Colonic mucosa (tissue), 4 donors: ENCODE measurements around the gene VWA8. TPM values are rescaled to one million over a fixed set of nuclear protein-coding genes. Genes with fewer than 3 reads are reported as not detected.

ENCODE experiments used
- DNase-seq: peaks from one replicate; pipeline ENCODE4 v3.0.0-alpha.2; 2020
- H3K27ac ChIP-seq: fragments of 200-600 bp; one replicate; pipeline ENCODE4 v1.8.0; 2021
- H3K27me3 ChIP-seq: fragments of 200-600 bp; one replicate; pipeline ENCODE4 v1.8.0; 2021
- H3K36me3 ChIP-seq: fragments of 200-600 bp; one replicate; pipeline ENCODE4 v1.8.0; 2021
- H3K4me1 ChIP-seq: fragments of 200-600 bp; one replicate; pipeline ENCODE4 v1.8.0; 2021; ENCODE audit warnings: mild to moderate bottlenecking
- H3K4me3 ChIP-seq: fragments of 200-600 bp; one replicate; pipeline ENCODE4 v1.8.0; 2021
- H3K9ac ChIP-seq, 2 donors: one replicate each; pipeline ENCODE4 v1.7.0; 2013; ENCODE audit warnings: control low read depth in 2 of 2, low read depth in 2 of 2, low read length in 2 of 2
- H3K9me3 ChIP-seq: fragments of 200-600 bp; one replicate; pipeline ENCODE4 v1.8.0; 2021
- CTCF ChIP-seq: fragments of 200-600 bp; IDR thresholded peaks from one replicate; pipeline ENCODE4 v1.8.0; 2022; ENCODE audit warnings: antibody characterized with exemption, mild to moderate bottlenecking
- intact Hi-C: fragments of 100-400 bp; cut with DNase I; formaldehyde crosslinking; loops from one replicate; pipeline ENCODE4 v1.14.1; 2022
- total RNA-seq, 2 donors: library from RNA; stranded (reverse); fragmentation: NEBNext Ultra II Directional in 1 of 2; extraction: Animal tissue kit (Norgen Biotek cat#: 25700) in 1 of 2; gene quantifications; one replicate each; pipeline ENCODE4 v1.2.1, GENCODE V29; 2021
- donor health status: healthy.
- donor health status: DM: no; HTN: no; CAD: no.
- donor health status: DM: no; HTN: no; CAD: no.

The VWA8 gene
- total RNA-seq, 2 donors from 2014 or later: 23.8 to 31.8 TPM

GRCh38 chr13:41938918-41939317 lies 22.0 kb downstream of the VWA8 start:
- intact Hi-C loops: no loop called here
- Histone ChIP-seq H3K9ac (no peak overlapping the region), H3K27ac (no peak overlapping the region), H3K4me1 (no peaks in the 10 kb centered on the region), H3K4me3 (no peak overlapping the region), H3K9me3 (no peaks in the 10 kb centered on the region), H3K36me3 (no peaks in the 10 kb centered on the region), H3K27me3 (no peaks in the 10 kb centered on the region)
- TF ChIP-seq CTCF: no peak
- DNase-seq: no peak

DNA sequence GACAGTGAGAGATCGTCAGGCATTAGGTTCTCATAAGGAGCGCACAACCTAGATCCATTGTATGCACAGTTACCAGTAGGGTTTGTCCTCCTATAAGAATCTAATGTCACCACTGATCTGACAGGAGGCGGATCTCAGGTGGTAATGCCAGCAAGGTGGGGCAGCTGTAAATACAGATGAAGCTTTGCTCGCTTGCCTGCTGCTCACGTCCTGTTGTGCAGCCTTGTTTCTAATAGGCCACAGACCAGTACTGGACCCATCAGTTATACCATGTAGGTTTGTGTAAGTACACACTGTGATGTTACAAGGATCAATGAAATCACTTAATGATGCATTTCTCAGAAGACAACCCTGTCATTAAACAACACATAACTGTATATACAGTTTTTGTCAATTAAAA lies 23.5 kb downstream of the VWA8 start:
- no peaks in the 10 kb centered on the region for H3K9me3 ChIP-seq
- no peak overlapping the region for H3K27ac ChIP-seq
- H3K4me1 ChIP-seq: no peaks in the 10 kb centered on the region
- no peak overlapping the region for H3K4me3 ChIP-seq
- no peaks in the 10 kb centered on the region for H3K36me3 ChIP-seq
- TF ChIP-seq CTCF: no peak
- no peak overlapping the region for H3K9ac ChIP-seq
- peak; percentile 20 for DNase-seq
- no peaks in the 10 kb centered on the region for H3K27me3 ChIP-seq
- intact Hi-C loops: no loop called here

- intact Hi-C loops: no loop called here
- TF ChIP-seq CTCF: no peak
- no peak for DNase-seq
Measured at GRCh38 chr13:41935501-41935900, 25.4 kb downstream of the VWA8 start.

DNA sequence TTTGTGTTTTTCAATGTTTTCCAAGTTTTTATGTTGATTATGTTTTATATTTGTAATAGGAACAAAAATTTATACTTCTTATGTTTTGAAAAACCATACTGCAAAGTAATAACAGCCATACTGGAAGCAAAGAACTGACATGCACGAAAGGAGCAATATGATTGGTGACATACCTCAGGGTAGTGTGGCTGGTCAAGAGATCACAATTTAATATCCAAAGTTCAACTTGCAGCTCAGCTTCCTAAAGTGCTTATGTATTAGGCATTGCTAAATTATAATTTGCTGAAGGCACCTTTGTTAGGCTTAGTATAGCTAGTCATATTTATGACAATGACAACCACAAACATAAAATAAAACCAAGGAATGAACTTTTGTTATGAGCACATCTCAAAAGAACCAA lies 25.9 kb downstream of the VWA8 start:
- intact Hi-C loops: no loop called here
- no peak overlapping the region for H3K4me3 ChIP-seq
- H3K4me1 ChIP-seq: no peaks in the 10 kb centered on the region
- no peak overlapping the region for H3K9ac ChIP-seq
- no peaks in the 10 kb centered on the region for H3K36me3 ChIP-seq
- H3K27ac ChIP-seq: no peak overlapping the region
- TF ChIP-seq CTCF: no peak
- H3K9me3 ChIP-seq: no peaks in the 10 kb centered on the region
- no peaks in the 10 kb centered on the region for H3K27me3 ChIP-seq
- DNase-seq: no peak

More at GRCh38 chr13:41935501-41935900, 25.4 kb downstream of the VWA8 start:
- Histone ChIP-seq H3K9me3 (no peaks in the 10 kb centered on the region), H3K4me3 (no peak overlapping the region), H3K27ac (no peak overlapping the region), H3K27me3 (no peaks in the 10 kb centered on the region), H3K4me1 (no peaks in the 10 kb centered on the region), H3K36me3 (no peaks in the 10 kb centered on the region), H3K9ac (no peak overlapping the region)

- H3K27me3 ChIP-seq: no peaks in the 10 kb centered on the region
- no peaks in the 10 kb centered on the region for H3K36me3 ChIP-seq
- no peak for DNase-seq
- H3K4me1 ChIP-seq: no peaks in the 10 kb centered on the region
- intact Hi-C loops: no loop called here
- no peaks in the 10 kb centered on the region for H3K9me3 ChIP-seq
- no peak overlapping the region for H3K9ac ChIP-seq
- no peak for TF ChIP-seq CTCF
- H3K4me3 ChIP-seq: no peak overlapping the region
- H3K27ac ChIP-seq: no peak overlapping the region
Measured at GRCh38 chr13:41934120-41934519, 26.8 kb downstream of the VWA8 start.

DNA sequence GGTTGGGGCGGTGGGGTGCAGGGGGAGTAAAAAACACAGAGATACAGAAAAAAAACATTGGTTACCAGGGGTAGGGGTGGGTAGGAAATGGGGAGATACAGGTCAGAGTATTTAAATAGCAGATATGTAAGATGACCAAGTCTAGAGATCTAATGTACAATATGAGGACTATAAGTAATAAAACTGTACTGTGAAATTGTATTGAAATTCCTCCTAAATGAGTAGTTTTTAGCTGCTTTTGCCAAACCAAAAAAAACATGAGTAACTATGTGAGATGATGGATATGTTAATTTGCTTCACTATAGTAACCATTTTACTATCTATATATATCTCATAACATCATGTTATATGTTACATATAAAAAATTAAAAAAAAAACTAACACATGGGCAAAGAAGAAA lies 29.6 kb downstream of the VWA8 start:
- Histone ChIP-seq H3K27me3 (no peaks in the 10 kb centered on the region), H3K9me3 (no peaks in the 10 kb centered on the region), H3K27ac (no peak overlapping the region), H3K9ac (no peak overlapping the region), H3K4me1 (no peaks in the 10 kb centered on the region), H3K4me3 (no peak overlapping the region), H3K36me3 (no peaks in the 10 kb centered on the region)
- TF ChIP-seq CTCF: no peak
- DNase-seq: no peak
- intact Hi-C loops: no loop called here
